Fibroblast of skin of left biceps (primary cell): ENCODE data around the gene MORN1.
"Not testable (repeated sequence)": the region's sequence is repeated elsewhere in the genome, so short reads cannot be mapped to it uniquely, and the experiment has no call there.

Source experiments
- DNase-seq, 2 experiments: peaks; one replicate each; pipeline ENCODE4 v3.0.0-alpha.2; 2013; ENCODE audit warnings: low read depth in 2 of 2

The MORN1 gene

DNA sequence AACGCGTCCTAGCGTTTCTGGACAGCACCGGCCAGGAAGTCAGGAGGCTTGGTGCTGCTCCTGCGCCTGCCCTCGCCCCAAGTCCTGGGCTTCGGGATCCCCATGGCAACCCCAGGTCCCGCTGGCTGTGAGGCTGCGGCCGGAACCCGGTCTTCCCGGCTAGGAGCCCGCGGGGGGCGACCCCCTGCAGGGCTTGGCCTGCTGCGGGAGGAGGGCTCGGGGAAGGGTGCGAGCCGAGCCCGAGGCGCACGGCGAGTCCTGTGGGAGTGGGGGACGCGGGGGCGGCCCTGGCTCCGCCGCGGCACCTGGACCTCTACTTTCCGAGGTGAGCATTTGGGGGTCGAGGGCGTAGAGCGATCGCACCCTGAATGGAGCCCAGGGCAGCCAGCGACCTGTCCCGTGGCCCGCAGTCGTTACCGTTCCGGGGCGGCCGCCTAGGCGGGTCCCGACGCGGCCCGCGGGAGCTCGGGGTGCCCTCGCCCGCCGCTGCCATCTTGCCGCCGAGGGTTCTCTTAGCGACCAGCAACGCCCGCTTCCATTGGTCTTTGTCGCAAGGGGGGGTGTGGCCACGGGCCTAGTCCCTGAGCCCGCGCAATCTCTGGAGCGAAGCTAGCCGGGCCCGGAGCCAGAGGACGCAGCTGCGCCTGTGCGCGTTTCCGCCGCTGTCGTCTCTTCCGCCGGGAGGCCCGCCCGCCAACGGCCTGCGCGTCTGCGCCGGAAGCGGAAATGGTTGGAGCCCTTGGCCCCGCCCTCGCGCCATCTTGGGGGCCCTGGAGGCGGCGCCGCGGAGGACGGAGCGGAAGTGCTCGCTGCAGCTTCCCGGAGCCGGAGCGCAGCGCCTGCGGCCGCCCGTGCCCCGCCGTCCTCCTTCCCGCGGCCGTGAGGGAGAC, at the start of gene MORN1, which contains the start of gene RER1:
MORN1 (minus strand) TSS at position 514 of the 890 bp plus-strand sequence; CDS start at position 493, 21 bp downstream.
RER1 (plus strand) TSS at position 801 of the 890 bp plus-strand sequence. CDS start 3,950 bp downstream, outside the sequence.
- DNase-seq = peak; percentile 94 to 97

- DNase-seq = not testable (repeated sequence)
These were observed 49.0 kb upstream of the MORN1 start for GRCh38 chr1:2440346-2440745.

DNA sequence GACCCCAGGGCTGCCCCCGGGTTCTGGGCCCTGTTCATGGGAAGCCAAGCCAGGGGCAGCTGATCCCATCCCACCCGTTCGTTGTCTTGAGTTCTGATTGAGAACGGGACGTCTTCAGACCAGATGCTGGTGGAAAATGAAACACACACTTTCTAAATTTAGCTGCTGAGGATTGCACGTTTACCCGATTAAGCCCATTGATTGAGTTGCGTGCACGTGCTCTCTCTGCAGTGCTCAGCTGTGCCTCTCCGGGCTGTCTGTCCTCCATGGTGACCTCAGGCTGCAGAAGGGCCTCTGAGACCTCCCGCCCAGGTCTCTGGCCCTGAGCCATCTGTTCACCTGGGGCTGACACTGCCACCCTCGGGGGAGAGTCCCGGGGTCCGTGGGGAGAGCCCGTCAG, 48.0 kb upstream of the MORN1 start:
- no peak for DNase-seq

- no peak for DNase-seq
These were observed 47.3 kb upstream of the MORN1 start for GRCh38 chr1:2438641-2439040.

- DNase-seq = no peak
These were observed 46.7 kb upstream of the MORN1 start for GRCh38 chr1:2438038-2438437.

DNA sequence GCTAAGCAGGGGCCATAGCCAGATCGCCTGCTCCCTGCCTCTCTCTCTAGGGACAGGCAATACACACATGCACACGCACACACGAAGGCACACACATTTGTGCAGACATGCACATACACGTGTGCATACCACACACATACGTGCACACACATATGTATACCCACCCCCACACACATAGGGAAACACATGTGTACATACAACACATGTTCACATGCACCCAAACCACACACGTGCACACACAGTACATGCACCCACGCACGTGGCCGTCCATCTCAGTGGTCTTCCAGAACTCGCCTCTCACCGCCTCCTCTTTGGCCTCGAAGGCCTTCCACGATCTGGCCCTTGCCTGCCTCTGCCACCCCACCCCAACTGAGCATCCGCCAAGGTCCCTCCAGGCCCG, 46.3 kb upstream of the MORN1 start:
- no peak for DNase-seq

DNA sequence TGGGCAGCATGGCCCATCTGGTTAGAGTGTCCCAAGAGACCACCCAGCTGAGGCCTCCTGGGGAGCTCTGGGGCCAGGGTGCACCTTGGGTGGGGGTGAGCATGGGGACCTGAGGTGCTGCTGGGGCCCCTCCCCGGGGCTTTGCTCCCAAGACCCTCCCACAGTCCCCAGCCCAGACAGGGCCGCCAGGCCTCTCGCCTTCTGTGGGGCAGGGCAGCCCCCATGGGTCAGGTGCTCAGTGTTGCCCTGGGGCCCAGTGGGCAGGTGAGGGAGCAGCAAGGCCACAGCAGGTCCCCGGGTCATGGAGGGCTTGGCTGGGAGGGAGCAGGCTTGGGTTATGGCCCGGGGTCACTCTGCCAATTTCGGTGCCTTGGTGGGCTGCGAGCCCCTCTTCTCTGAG, 45.5 kb upstream of the MORN1 start:
- DNase-seq = no peak

DNA sequence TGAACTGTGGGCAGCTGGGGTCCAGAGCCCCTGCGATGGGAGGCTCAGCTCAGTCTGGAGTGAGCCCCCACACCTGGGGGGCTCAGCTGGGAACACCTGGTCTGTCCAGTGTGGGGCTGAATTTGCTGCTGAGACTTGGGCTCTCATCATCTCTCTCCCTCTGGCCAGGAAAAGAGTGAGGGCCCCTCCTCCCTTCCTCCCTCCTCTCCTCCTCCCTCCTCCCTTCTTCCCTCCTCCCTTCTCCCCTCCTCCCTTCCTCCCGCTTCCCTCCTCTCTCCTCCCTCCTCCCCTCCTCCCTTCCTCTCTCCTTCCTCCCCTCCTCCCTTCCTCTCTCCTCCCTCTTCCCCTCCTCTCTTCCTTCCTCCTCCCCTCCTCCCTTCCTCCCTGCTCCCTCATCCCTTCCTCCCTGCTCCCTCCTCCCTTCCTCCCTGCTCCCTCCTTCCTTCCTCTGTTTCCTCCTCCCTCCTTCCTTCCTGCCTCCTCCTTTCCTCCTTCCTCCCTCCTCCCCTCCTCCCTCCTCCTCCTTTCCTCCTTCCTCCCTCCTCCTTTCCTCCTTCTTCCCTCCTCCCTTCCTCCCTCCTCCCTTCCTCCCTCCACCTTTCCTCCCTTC, 44.5 kb upstream of the MORN1 start:
- no peak for DNase-seq

GRCh38 chr1:2435091-2435490, 43.7 kb upstream of the MORN1 start:
- no peak for DNase-seq

GRCh38 chr1:2433936-2434655, 42.7 kb upstream of the MORN1 start:
- DNase-seq = no peak

DNA sequence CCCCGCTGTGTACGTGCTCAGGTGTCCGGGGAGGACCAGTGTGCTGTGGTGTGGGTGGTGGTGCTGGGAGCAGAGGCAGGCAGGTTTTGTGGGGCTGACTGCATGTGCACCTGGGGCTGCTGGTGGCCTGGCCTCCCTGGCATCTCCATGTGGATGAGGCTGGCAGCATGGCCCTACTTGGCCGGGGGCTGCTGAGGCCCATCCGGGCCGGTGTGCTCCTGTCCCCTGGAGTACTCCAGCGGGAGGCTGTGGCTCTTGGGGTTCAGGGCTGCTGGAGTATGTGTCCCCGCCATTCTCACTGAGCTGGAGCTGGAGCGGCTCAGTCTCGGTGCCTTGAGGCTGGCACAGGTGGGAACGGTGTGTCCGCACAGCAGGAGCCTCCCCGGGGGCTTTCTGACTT, 41.8 kb upstream of the MORN1 start:
- DNase-seq = no peak

DNA sequence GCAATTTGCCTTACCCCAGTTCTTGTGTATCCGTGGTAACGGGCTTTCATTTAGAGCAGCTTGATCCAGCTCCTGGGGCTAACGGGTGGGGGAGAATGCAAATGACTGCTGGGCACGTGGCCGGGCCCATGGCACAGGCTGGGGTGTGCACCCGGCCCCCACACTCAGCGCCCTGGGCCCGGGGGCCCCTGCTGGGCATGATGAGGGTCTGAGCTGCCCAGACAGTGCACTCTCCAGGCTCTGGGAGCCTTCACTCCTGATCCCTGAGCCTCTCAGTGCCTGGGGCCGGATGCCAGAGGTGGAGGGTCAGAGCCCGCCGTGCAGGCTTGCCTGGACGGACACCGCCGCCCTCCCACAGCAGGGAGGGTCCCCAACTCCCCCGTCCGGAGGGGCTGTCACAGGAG, 41.1 kb upstream of the MORN1 start:
- DNase-seq = no peak

- no peak for DNase-seq
These were observed 40.2 kb upstream of the MORN1 start for GRCh38 chr1:2431518-2431917.

DNA sequence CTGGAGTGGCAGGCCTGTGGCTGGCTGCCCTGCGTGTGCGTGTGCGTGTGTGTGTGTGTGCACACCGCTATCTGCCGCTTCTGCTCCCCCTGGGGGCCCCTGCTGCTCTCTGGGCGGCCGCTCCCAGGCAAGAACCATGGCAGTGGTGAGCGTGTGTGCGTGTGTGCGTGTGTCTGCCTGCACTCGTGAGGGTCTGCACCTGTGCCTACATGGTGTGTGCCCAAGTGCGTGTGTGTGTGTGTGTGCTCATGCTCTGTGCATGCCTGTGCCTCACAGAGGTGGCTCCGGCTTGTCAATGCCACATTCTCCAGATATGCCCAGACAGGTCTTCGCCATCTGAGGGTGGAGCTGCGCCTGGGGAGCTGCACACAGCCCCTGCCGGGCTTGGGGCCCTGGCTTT, 39.7 kb upstream of the MORN1 start:
- no peak for DNase-seq

GRCh38 chr1:2430592-2430973, 39.2 kb upstream of the MORN1 start:
- no peak for DNase-seq

DNA sequence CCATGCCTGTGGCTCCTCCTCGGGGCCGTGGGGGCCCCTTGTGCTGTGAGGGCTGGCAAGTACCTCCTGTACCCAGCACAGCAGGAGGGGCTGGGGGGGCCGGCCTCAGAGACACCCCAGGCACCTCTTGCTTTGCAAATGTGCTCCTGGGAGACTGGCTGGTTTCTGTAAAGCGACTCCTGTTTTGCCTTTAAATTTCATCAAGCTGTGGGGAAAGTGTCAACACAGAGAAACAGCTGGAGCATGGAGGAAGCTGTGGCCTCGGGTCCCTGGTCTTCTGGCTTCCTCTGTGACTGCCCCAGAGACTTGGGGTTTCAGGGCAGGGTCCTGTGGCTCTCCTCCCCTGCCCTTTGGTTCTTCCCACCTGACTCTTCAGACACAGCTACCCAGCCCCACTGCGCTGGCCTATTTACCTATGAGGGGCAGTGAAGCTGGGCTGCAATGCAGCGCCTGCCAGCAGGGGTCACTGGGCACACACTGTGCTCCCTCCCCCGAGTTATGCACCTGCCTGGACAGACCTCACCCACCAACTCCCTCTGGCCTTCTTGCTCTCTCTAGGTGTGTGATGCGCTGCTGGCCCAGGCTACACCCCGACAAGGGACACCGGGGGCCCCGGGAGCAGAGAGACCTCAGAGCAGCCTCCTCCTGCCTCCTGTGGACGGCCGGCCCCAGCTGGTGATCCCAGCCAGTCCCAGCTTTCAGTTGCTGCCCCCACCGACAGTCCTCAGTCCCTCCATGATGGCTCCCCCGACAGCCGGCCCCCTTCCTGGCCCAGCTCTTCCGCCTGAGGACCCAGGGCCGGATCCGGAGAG, 38.6 kb upstream of the MORN1 start:
- no peak for DNase-seq

GRCh38 chr1:2428490-2428889, 37.1 kb upstream of the MORN1 start:
- no peak for DNase-seq

DNA sequence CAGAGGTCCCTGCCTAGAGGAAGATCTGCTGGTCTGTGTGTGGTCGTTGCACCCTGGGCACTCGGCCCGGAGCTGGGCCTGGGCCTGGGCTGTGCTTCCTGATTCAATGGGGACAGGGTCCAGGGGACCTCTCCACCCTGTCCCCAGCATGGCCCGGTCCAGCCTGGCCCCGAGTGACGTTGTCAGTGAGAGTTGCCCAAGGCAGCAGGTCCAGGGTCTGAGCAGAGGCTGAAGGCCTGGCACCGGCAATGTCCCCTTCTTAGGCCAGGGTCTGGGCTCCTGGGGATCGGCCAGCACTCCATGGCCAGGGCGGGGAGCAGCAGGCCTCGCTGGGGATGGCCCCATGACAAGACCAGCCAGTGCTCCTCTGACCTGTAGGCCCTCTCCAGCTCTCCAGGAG, 36.6 kb upstream of the MORN1 start:
- no peak for DNase-seq

DNA sequence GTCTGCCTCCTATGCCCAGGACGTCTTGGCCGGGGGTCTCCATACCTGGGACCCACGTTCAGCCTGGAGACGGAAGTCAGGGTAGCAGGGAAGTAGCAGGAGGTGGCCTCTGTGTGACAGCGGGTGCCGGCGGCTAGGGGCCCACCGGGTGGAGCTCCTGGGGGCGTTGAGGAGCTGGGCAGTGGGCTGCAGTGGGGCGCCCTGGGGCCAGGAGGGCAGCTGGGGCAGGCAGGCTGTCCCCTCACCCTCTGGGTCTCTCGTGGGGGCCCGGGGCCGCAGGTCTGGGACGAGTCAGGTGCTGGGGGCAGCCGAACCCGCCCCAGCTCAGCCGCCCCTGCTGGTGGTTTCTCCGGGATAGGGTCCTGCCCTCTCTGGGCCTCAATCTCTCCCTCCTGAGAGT, 35.7 kb upstream of the MORN1 start:
- no peak for DNase-seq

DNA sequence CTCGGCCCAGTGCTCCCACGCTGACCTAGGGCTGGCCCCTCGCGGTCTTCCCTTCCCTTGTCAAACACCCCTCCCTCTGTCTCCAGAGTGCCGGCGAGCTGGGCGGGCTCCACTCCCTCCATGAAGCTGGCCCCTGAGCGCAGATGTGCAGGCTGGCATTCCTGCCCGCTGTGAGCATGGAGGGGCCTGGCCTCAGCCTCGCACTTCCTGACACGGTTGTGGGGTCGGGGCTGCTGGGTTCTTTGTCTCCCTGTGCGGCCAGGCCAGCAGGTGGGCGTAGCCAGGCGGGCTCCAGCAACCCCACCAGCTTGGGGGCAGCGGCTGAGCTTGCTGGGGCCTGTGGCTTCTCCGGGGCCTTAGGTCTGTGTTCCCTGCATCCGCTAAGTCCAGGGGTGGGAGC, 35.2 kb upstream of the MORN1 start:
- DNase-seq = no peak

DNA sequence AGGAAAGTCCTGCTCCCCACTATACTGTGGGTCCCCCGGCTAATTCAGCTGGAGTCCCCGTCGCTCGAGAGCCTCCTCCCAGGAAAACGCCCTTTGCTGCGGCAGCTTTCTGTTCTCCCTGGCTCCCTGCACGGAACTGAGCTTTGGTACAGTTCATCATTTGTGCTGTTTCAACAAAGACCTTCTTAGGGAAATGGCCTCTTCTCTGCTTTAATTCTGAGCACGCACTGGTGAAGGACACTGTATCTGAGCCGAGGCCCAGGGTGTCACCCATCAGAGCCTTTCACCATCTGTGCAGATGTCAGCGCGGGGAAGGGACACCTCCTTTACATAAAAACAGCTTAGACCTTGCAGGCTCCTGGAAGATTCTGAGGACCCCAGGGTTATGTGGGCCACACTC, 34.5 kb upstream of the MORN1 start:
- no peak for DNase-seq

DNA sequence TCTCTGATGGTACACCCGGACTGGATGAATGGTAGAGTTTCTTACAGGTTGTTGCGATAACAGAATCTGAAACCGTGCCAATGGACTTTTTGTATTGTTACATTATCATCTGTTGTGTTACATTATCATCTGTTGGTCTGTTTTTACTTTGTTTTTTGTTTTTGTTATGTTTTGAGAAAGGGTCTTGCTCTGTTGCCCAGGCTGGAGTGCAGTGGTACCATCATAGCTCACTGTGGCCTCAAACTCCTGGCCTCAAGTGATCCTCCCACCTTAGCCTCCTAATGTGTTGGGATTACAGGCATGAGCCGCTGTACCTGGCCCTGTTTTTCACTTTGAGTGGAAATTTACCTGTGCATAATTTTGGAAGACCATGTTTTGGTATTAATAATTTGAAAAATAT, 31.2 kb upstream of the MORN1 start:
- DNase-seq = no peak
